ENCODE results near the gene SLC19A3. TPM values are rescaled to one million over a fixed set of nuclear protein-coding genes. Genes with fewer than 3 reads are reported as not detected.
"Not testable (repeated sequence)": the region's sequence is repeated elsewhere in the genome, so short reads cannot be mapped to it uniquely, and the experiment has no call there.

Gene SLC19A3
- 87.4 TPM for total RNA-seq

DNA sequence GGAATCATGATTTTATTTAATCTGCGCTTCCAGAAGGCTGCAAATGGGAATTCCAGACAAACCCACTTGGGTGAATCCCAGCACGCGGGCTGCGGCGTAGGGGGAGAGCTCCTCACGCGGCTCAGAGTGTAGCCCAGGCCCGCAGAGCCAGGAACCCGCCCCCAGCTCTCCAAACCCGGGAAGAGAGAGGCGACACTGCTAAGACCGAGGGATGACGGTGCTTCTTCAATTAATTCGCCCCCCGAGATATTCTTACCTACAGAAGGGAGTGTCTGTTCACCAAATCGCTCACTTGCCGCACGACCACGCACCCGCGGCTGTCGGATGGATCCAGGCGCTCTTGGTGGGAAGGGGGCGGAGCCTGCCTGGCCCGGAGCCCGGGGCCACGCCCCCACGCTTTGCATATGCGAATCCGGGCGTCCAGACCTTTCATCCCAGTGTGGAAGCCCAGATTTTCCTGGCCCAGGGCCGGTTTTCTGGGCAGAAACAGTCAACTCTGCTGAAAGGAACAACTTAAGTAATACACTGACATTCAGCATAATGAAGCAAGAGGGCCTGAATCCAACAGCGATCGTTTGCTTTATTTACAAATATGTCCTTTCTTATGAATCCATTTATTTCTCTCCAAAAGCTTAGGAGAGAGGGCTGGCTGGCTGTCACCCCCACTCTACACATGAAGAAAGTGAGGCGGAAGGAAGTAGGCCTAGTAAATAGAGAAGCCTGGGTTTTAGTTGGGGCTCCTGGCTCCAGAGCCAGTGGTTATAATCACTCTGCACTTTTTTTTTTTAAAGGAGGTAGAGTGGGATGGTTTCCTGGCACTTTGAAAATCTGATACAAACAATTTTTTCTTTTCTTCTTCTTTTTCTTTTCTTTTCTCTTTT lies at the start of gene SLC19A3:
Gene SLC19A3 (minus strand): TSS at position 342 of the 881 bp plus-strand sequence. CDS start 15,710 bp downstream, outside the sequence.
- DNase-seq (ENCODE audit: low spot score), result peak; percentile 94

DNA sequence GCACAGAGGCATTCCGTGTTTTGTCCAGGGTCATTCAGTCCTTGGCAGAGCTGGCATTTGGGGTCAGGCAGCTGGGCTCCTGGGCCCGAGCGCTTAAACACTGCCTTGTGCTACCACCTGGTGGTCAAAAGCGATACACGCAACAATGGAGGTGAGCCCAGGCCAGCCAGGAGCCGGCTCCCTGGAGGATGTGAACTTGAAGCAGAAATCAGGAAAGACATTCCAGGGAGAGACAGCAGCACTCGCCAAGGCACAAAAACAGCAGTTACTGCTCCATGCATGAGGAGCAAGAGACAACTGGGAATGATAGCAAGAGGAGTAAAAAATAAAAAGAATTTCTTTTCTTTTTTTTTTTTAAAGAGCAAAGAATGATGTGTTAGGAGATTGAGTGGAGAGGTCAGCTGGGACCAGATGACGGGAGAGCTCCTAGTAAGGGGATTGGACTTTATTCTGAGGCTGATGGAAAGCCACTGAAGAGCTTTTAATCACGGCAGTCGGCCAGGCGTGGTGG lies 48.6 kb upstream of the SLC19A3 start:
- peak; percentile 90 for DNase-seq (ENCODE audit: low spot score)

DNA sequence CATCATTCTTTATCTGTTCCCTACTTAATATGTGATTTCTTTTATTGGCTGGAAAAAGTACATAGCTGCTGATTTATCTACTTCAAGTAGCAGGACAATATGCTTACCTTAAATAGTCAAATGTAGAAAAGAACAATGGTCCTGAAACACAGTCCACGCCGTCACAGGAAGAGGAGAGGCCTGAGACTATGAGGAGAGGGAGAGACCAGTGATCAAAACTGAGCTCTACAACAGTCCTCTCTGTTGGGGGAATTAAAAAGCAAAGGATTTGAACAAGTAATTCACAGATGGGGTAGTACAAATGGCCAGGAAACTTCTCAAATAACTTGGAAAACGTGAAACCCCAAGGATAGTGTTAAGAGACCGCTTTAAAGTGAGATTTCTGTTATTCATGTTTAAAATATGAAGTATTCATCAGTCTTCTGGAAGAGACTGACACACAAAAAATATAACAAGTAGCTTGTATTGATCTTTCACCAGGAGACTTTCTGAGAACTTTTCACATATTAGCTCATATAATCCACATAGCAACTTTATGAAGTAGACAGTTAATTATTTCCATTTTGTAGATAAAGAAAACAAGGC lies 48.1 kb upstream of the SLC19A3 start:
- DNase-seq (ENCODE audit: low spot score), result no peak

DNA sequence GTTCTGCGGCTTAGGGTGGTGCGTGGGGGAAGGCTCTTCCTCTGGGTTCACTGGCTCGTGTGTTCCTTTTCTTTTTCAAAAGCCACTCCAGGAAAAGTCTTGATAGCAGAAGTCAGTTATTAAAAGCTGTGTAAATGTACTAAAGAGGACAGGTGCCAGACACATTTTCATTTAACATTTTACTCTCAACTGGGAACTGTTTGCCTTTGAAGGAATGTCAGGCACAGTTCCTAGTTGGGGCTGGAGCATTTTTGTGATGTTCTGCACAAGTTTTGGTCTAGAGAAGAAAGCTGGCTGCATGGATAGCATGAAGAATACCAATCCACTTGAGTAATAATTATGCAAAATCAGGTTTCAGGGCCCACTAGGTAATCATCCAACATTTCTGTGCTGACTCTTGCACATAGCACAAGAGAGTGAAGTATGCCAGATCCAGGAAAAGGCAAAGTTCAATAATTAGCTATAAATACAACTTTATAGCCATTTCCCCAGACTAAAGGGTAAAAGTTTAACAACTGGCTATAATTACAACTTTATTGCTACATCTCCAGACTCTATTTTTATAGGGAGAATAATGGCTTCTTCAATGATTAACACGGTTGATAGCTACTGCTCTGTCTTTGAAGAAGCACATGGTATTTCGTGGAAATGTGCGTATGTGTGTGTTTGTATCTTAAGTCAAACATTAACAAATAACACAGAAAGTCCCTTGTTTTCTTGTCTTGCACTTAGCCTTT lies 44.1 kb upstream of the SLC19A3 start:
- DNase-seq (ENCODE audit: low spot score), result no peak

DNA sequence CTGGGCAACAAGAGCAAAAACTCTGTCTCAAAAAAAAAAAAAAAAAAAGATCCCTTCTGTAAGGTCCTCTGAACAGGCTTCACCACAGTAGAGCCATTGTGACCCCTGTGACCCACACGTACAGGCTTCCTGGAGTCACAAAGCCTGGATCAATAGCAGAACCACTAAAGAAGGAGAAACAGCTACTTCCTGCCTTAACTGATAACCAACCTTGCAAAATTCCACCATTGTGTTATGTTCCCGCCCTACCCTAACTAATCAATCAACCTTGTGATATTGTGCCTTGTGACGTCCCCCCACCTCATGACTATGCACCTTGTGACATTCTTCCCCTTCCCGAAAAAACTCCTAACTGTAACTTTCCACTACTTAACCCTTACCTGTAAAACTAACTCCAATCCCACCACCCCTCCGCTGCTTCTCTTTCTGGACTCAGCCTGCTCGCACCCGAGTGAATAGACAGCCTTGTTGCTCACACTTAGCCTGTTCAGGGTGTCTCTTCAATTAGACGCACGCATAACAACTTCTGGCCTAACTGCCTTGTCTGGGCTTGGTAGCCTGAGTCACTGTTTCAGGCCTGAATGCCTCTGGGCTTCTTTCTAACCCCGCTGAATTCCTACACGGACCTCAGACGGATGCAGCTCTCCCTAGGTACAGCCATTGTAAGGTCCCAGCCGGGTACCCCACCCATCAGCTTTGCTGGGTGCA lies 41.7 kb upstream of the SLC19A3 start:
- DNase-seq (ENCODE audit: low spot score), result peak; percentile 93

DNA sequence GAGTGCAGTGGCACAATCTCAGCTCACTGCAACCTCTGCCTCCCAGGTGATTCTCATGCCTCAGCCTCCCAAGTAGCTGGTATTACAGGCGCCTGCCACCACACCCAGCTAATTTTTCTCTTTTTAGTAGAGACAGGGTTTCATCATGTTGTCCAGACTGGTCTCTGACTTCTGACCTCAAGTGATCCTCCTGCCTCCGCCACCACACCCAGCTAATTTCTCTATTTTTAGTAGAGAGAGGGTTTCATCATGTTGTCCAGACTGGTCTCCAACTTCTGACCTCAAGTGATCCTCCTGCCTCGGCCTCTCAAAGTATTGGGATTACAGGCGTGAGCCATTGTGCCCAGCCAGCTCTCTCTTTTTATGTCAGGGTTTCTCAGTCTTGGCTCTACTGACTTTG lies 38.4 kb upstream of the SLC19A3 start:
- DNase-seq (ENCODE audit: low spot score), result not testable (repeated sequence)

DNA sequence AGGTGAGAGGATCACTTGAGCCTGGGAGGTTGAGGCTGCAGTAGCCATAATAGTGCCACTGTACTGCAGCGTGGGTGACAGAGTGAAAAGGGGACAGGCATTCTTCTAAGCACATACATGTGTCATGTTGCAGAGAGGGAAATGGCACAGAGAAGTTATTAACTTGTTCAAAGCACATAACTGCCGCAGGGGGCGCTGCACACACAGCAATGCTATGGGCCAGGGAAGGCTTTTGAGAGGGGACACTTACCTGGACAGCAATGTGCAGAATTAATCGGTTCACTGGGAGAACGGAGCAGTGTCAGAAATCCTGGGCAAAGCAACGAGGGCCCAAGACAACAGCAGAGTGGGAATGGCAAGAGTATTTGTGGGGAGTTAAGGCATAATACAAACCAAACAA lies 30.3 kb upstream of the SLC19A3 start:
- no peak for DNase-seq (ENCODE audit: low spot score)

DNA sequence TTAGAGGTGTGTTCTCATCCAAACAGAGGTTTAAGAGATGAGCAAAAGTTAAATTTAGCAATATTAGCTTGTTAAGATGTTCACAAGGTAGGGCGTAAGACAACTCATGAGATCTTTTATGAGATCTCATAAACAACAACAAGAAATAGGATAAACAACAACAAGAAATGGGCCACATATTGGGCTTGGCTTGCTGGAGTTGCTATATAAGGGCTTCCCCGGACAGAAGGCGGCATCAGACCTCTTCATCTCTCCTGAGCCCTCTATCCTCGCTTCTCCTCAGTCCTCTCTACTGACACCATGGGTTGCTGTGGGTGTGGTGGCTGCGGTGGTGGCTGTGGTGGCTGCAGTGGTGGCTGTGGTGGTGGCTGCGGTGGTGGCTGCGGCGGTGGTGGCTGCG lies 27.8 kb upstream of the SLC19A3 start, which contains the start of gene SCYGR8:
Gene SCYGR8 (plus strand): TSS at position 301 of the 400 bp plus-strand sequence. CDS start 0 bp downstream, at position 301.
- DNase-seq (ENCODE audit: low spot score), result no peak

DNA sequence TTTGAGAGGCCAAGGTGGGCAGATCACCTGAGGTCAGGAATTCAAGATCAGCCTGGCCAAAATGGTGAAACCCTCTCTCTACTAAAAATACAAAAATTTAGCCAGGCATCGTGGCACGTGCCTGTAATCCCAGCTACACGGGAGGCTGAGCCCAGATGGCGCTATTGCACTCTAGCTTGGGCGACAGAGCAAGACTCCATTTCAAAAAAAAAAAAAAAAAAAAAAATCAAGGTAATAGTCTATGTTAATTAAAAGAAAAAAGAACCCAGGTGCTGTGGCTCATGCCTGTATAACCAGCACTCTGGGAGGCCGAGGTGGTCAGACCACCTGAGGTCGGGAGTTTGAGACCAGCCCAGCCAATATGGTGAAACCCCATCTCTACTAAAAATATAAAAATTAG lies 22.9 kb upstream of the SLC19A3 start:
- DNase-seq (ENCODE audit: low spot score), result not testable (repeated sequence)

DNA sequence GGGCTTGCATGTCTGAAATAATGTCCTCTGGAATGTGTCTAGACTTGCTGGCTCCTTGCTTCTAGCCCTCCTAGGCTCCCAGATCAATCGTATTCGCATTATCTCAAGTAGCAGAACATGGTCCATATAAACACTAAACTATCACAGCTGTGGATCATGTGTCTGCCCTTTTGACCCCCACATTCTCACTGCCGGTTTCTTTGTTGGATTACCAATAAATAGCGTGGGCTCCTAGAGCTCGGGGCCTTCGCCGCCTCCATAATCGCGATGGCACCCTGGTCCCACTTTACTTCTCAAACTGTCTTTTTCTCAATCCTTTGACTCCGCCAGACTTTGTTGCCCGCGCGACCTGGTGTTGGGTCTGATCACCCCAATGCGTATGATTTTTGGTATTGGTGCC lies 21.5 kb upstream of the SLC19A3 start:
- DNase-seq (ENCODE audit: low spot score), result no peak

DNA sequence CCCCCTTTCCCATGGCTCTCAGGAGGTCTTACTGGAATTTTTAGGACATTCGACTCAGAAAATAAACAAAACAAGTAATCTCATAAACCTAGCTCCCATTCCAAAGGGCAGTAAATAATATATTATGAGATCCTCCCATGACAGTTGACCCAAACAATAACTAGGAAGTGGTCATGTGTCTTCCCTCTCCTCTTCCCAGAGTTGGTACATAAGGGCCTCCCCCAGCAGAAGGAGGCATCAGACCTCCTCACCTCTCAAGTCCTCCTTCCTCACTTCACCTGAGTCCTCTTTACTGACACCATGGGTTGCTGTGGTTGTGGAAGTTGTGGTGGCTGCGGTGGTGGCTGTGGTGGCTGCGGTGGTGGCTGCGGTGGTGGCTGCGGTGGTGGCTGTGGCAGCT lies 10.2 kb upstream of the SLC19A3 start, which contains the start of gene SCYGR7:
Gene SCYGR7 (plus strand): TSS at position 301 of the 400 bp plus-strand sequence. CDS start 0 bp downstream, at position 301.
- DNase-seq (ENCODE audit: low spot score), result no peak

DNA sequence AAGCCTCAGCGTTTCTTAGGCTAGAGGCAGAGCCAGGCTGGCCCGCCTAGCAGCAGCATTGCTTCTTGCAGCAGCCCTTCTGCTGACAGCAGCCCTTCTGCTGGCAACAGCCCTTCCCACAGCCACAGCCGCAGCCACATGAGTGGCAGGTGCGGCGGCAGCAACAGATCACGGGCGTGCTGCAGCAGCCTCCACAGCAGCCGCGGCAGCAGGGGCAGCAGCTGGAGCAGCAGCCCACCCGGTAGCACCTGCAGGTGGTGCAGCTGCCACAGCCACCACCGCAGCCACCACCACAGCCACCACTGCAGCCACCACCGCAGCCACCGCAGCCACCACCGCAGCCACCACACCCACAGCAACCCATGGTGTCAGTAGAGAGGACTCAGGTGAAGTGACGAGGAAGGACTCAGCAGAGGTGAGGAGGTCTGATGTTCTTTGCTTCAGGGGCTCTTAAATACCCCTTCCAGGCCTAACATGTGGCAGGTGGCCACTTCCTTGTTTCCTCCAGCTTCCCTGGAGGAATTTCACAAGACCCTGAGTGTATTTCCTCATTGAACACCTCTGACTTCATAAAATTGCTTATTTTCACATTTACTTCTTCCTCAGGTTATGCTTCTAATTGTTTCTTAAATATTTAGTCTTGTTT lies 6.7 kb upstream of the SLC19A3 start, which contains the start of gene SCYGR6:
Gene SCYGR6 (minus strand): TSS at position 364 of the 646 bp plus-strand sequence. CDS start 0 bp downstream, at position 364.
- no peak for DNase-seq (ENCODE audit: low spot score)

DNA sequence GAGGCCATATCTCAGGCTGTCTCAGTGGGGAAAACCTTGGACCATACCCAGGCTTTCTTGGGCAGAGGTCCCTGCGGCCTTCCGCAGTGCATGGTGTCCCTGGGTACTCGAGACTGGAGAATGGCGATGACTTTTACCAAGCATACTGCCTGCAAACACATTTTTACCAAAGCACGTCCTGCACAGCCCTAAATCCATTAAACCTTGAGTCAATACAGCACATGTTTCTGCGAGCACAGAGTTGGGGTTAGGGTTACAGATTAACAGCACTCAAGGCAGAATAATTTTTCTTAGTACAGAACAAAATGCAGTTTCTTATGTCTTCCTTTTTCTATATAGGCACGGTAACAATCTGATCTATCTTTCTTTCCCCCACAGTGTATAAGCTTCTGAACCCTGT lies 5.0 kb upstream of the SLC19A3 start:
- not testable (repeated sequence) for DNase-seq (ENCODE audit: low spot score)

DNA sequence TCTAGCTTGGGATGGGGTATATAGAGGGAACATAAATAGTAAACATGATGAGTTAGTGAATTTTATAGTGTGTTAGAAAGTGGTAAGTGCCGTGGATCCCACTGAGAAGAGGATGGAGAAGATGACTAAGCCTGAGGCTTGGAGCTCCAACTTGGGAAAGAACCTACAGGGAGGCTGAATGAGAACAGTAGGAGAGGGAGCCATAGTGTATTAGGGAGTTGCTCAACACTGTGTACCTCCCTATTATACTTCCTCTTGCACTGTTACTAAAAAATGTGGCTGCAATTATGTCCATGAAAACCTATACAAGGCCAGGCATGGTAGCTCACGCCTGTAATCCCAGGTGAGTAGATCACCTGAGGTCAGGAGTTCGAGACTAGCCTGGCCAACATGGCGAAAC lies 2.9 kb upstream of the SLC19A3 start:
- no peak for DNase-seq (ENCODE audit: low spot score)

DNA sequence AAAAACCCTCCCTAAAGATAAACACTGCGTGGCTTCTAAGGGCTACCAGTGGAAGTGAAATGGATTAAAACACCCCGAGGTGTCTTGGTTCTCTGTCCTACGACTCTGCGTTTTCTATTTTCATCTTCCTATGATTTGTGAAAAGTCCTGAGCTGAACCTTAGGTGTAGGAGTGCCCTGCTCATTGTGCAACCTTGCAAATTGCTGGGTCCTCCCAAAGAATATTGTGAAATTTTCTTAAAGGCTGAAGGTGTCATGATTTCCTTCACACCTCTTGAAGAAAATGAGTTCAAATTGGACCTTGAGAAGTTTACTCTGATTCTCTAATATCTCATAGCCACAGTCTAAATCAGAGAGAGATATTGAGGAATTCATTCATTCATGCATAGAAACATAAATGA lies 1.8 kb upstream of the SLC19A3 start:
- no peak for DNase-seq (ENCODE audit: low spot score)

DNA sequence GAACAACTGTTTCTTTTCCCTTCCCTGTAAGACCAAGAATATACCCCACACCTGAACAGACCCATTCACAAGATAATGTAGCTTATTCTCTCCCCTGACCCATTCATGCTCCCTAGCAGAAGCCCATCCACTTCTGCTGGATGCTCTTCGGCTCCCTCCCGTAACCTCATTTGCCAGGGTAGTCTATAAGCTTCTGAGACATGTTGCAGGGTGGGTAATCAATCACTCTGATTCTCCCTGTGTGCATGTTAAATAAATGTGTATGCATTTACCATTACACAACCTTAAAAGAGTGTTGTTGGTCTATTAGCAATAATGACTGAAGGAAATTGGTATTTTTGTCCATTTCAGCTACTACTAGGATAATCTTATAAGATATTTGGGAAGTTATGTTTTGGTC lies 1.3 kb downstream of the SLC19A3 start:
- DNase-seq (ENCODE audit: low spot score), result no peak

DNA sequence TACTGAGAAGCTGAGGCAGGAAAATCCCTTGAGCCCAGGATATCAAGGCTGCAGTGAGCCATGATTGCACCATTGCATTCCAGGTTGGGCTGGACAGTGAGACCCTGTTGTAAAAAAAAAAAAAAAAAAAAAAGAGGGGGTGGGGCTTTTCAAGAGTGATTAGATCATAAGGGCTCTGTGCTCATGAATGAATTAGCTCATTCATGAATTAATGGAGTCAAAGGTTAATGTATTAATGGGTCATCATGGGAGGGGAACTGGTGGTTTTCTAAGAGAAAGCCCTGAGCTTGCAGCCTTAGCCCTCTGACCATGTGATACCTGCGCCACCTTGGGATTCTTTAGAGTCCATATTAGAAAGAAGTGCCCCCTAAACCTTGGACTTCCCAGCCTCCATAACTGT lies 4.5 kb downstream of the SLC19A3 start:
- DNase-seq (ENCODE audit: low spot score), result no peak

DNA sequence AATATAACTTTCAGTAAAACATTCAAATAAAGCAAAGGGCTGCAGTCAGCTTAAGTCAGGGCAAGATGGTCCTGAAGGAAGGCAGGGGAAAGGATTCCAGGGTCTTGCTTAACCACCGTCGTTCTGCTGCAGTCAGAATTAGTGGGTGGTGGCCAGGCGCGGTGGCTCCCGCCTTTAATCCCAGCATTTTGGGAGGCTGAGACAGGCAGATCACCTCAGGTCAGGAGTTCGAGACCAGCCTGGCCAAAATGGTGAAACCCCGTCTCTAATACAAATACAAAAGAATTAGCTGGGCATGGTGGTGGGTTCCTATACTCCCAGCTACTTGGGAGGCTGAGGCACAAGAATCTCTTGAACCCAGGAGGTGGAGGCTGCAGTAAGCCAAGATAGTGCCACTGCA lies 6.8 kb downstream of the SLC19A3 start:
- no peak for DNase-seq (ENCODE audit: low spot score)

DNA sequence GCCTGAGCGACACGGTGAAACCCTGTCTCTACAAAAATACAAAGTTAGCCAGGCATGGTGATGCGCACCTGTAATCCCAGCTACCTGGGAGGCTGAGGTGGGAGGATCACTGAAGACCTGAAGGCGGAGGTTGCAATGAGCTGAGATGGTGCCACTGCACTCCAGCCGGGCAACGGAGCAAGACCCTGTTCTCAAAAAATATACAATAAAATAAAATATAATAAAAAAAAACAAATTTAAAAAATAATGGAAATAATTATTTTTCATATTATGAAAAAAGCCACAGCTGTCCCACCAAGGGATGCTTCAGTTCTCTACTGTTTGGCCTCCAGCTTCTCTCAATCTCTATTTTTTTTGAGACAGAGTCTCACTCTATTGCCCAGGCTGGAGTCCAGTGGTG lies 10.4 kb downstream of the SLC19A3 start:
- no peak for DNase-seq (ENCODE audit: low spot score)

DNA sequence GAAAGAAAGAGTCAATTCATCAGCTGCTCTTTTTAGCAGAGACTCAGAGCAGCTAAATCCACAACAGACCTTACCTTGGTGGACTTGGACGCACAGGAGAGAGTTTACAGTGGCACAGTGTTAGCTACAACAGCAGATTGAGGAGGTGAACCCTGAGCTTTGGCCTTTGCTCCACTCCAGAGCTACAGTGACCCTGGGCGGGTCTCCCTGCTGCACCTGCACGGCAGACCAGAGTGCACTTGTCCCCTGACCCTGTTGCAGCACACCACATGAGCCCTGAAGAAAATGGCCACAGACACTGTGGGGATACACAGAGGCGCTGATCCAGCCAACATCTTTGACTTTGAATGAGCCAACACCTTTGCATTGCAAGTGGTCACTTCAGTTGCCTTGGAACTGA lies 11.0 kb downstream of the SLC19A3 start:
- no peak for DNase-seq (ENCODE audit: low spot score)

DNA sequence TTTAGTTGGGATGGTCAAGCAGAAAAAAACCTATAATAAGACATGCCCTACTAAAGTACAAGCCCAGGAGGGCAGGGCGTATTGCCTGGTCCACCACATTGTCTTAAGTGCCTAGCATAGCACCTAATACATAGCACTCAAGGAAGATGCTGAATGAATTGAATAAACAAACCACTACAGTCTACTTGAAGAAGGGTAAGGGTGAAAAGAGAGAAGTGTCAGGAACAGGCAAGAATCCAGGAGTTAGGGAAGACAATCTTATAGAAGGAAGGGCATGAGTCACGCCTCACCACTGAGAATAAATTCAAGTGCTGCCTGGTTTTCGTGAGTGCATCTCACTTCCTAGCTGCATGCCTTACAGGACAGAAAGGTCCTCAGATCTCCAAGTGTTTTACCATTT lies 13.9 kb downstream of the SLC19A3 start:
- no peak for DNase-seq (ENCODE audit: low spot score)
